ENCODE results near the gene GABBR2.

The GABBR2 gene

DNA sequence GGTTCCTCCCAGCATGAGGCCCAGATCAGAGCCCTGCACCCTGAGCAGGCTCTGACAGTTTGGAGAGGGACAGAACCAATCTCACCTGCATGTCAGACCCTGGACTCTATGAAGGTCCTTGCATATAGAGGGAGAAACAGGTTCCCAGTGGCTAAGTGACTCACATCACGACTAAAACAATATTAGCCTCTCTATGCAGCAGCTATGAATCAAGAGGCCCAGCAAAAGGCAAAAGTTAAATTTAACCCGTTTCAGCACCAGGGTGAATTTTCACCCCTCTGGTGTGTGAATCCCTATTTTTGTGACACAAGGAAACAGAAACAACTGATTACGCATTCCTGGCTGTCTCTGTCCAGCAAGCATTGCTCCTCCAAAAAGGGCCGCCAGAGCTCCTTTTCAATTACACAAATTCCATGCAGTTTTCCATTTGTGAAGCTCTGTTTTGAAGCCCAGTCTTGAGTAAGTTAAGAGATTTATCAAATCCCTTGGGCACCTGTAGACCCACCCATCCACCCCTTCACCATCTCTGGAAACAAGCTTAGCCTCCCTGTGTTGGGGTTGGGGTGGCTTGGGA is 136.6 kb downstream of the GABBR2 start:
- Histone ChIP-seq H3K4me3 (ENCODE audit: low read length) (no peak overlapping the region), H3K9me2 (replicated peaks; ENCODE audit: control insufficient read depth, low read length) (no peaks in the 10 kb centered on the region), H3K9me3 (ENCODE audit: control insufficient read depth, insufficient read depth, low read length) (no peaks in the 10 kb centered on the region), H3K4me1 (ENCODE audit: control insufficient read depth, low read length) (peaks cover 9% of the 10 kb centered on the region), H3K4me2 (ENCODE audit: low read length) (no peak overlapping the region), H3K79me2 (ENCODE audit: control insufficient read depth, low read length) (no peaks in the 10 kb centered on the region), H3K36me3 (ENCODE audit: control insufficient read depth, low read length) (no peaks in the 10 kb centered on the region), H3K27ac (ENCODE audit: low read depth, low read length) (no peak overlapping the region), H3F3A (ENCODE audit: control insufficient read depth, insufficient read depth) (no peaks in the 10 kb centered on the region), H4K20me1 (ENCODE audit: control insufficient read depth, insufficient read depth, low read depth, low read length) (no peaks in the 10 kb centered on the region), H3K27me3 (ENCODE audit: control insufficient read depth, low read length) (0 out of 2 replicates have a peak, but pooled peaks cover 7% of the 10 kb centered on the region)
- TF ChIP-seq EZH2phosphoT487 (IDR thresholded peaks at IDR 0.05; ENCODE audit: borderline replicate concordance, low read length) (no peak), CTCF (IDR thresholded peaks at IDR 0.05; ENCODE audit: low read depth, low read length, poor library complexity, severe bottlenecking) (no peak)

- Histone ChIP-seq H3K27me3 (ENCODE audit: control insufficient read depth, low read length) (0 out of 2 replicates have a peak, but pooled peaks cover 7% of the 10 kb centered on the region), H3K27ac (ENCODE audit: low read depth, low read length) (no peak overlapping the region), H3K4me2 (ENCODE audit: low read length) (no peak overlapping the region), H3K4me1 (ENCODE audit: control insufficient read depth, low read length) (peaks cover 9% of the 10 kb centered on the region), H3K79me2 (ENCODE audit: control insufficient read depth, low read length) (no peaks in the 10 kb centered on the region), H4K20me1 (ENCODE audit: control insufficient read depth, insufficient read depth, low read depth, low read length) (no peaks in the 10 kb centered on the region), H3K36me3 (ENCODE audit: control insufficient read depth, low read length) (no peaks in the 10 kb centered on the region), H3K9me2 (replicated peaks; ENCODE audit: control insufficient read depth, low read length) (no peaks in the 10 kb centered on the region), H3F3A (ENCODE audit: control insufficient read depth, insufficient read depth) (no peaks in the 10 kb centered on the region), H3K9me3 (ENCODE audit: control insufficient read depth, insufficient read depth, low read length) (no peaks in the 10 kb centered on the region), H3K4me3 (ENCODE audit: low read length) (no peak overlapping the region)
- TF ChIP-seq EZH2phosphoT487 (IDR thresholded peaks at IDR 0.05; ENCODE audit: borderline replicate concordance, low read length) (no peak), CTCF (IDR thresholded peaks at IDR 0.05; ENCODE audit: low read depth, low read length, poor library complexity, severe bottlenecking) (no peak)
These were observed 137.1 kb downstream of the GABBR2 start for GRCh38 chr9:98571643-98572042.

DNA sequence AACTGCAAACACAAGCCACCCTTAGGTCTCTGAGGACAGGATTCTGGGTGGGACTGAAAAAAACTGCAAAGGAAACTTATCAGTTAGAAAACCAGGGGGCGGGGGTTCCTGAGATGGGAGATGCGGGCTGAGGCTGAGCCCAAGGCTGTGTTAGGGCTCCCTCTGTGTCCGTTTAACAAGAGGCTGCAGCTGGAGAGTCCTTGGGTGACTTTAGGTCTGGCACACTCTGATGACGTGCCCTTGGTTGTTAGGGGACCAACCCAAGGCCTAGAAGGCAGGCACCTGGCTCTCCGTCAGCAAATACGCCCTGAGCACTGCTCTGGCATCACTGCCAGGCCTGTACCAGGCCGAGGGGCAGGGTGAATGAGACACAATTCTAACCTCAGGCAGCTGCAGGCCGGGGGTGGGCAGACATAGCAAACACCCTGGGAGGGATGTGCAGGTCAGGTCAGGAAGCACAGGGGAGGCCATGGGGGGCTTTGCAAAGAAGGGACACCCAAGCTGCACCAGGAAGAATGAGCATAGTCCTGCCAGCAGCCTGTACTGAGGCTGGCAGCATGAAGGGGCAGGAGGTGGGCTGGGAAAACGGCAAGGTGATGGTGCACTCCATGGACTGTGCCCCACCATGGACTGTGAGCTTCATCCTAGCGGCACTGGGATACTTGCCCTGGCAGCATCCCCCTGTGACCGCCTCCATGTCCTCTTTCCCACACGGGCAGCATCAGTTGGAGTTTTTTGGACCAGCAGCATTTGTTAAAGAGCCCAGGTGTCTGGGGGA is 137.9 kb downstream of the GABBR2 start:
- H3K4me1 ChIP-seq (ENCODE audit: control insufficient read depth, low read length), result peaks cover 6% of the 10 kb centered on the region
- H3K79me2 ChIP-seq (ENCODE audit: control insufficient read depth, low read length), result no peaks in the 10 kb centered on the region
- H4K20me1 ChIP-seq (ENCODE audit: control insufficient read depth, insufficient read depth, low read depth, low read length), result no peaks in the 10 kb centered on the region
- H3K4me3 ChIP-seq (ENCODE audit: low read length), result no peak overlapping the region
- TF ChIP-seq EZH2phosphoT487 (IDR thresholded peaks at IDR 0.05; ENCODE audit: borderline replicate concordance, low read length) (no peak), CTCF (IDR thresholded peaks at IDR 0.05; ENCODE audit: low read depth, low read length, poor library complexity, severe bottlenecking) (no peak)
- no peaks in the 10 kb centered on the region for H3K9me3 ChIP-seq (ENCODE audit: control insufficient read depth, insufficient read depth, low read length)
- 0 out of 2 replicates have a peak, but pooled peaks cover 7% of the 10 kb centered on the region for H3K27me3 ChIP-seq (ENCODE audit: control insufficient read depth, low read length)
- no peak overlapping the region for H3K4me2 ChIP-seq (ENCODE audit: low read length)
- H3K36me3 ChIP-seq (ENCODE audit: control insufficient read depth, low read length), result no peaks in the 10 kb centered on the region
- no peaks in the 10 kb centered on the region for H3K9me2 ChIP-seq (replicated peaks; ENCODE audit: control insufficient read depth, low read length)
- H3F3A ChIP-seq (ENCODE audit: control insufficient read depth, insufficient read depth), result no peaks in the 10 kb centered on the region
- H3K27ac ChIP-seq (ENCODE audit: low read depth, low read length), result no peak overlapping the region
